ENCODE measurements around the gene KCND3.

DNA sequence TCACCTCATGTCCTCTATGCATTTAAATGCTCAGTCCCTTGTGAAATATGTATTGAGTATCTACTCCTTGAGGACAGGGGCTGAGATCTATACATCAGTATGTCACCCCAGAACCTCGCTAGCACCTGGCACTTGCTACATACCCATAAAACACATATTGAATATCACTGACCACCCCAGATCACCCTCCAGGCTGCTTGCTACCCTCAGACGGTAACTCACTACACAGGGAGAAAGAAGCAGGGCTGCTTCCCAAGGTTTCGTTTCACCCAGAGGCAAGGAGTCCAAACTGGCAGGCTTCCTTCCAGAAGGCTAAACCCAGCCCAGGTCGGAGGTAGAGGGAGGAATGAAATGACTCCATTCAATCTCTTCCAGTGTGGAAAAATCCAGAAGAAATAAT, 258.8 kb downstream of the KCND3 start:
- TF ChIP-seq POLR2A (IDR thresholded peaks at IDR 0.05) (no peak), POLR2AphosphoS5 (IDR thresholded peaks at IDR 0.05; ENCODE audit: insufficient read depth in 1 of 2, low read depth in 1 of 2) (no peak)
- TF ChIP-seq, protein P1, sequence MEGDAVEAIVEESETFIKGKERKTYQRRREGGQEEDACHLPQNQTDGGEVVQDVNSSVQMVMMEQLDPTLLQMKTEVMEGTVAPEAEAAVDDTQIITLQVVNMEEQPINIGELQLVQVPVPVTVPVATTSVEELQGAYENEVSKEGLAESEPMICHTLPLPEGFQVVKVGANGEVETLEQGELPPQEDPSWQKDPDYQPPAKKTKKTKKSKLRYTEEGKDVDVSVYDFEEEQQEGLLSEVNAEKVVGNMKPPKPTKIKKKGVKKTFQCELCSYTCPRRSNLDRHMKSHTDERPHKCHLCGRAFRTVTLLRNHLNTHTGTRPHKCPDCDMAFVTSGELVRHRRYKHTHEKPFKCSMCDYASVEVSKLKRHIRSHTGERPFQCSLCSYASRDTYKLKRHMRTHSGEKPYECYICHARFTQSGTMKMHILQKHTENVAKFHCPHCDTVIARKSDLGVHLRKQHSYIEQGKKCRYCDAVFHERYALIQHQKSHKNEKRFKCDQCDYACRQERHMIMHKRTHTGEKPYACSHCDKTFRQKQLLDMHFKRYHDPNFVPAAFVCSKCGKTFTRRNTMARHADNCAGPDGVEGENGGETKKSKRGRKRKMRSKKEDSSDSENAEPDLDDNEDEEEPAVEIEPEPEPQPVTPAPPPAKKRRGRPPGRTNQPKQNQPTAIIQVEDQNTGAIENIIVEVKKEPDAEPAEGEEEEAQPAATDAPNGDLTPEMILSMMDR (IDR thresholded peaks at IDR 0.05): no peak
